Measurements from ENCODE around the gene PREB. TPM values are rescaled to one million over a fixed set of nuclear protein-coding genes. Genes with fewer than 3 reads are reported as not detected.
"Not testable (repeated sequence)": the region's sequence is repeated elsewhere in the genome, so short reads cannot be mapped to it uniquely, and the experiment has no call there.

PREB gene, protein sequence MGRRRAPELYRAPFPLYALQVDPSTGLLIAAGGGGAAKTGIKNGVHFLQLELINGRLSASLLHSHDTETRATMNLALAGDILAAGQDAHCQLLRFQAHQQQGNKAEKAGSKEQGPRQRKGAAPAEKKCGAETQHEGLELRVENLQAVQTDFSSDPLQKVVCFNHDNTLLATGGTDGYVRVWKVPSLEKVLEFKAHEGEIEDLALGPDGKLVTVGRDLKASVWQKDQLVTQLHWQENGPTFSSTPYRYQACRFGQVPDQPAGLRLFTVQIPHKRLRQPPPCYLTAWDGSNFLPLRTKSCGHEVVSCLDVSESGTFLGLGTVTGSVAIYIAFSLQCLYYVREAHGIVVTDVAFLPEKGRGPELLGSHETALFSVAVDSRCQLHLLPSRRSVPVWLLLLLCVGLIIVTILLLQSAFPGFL
- polyA plus RNA-seq (2013, experiment 1 of 2; ENCODE audit: insufficient read length), result 62.8 TPM
- 54.8 TPM for polyA plus RNA-seq (2013, experiment 2 of 2; ENCODE audit: insufficient read length)

DNA sequence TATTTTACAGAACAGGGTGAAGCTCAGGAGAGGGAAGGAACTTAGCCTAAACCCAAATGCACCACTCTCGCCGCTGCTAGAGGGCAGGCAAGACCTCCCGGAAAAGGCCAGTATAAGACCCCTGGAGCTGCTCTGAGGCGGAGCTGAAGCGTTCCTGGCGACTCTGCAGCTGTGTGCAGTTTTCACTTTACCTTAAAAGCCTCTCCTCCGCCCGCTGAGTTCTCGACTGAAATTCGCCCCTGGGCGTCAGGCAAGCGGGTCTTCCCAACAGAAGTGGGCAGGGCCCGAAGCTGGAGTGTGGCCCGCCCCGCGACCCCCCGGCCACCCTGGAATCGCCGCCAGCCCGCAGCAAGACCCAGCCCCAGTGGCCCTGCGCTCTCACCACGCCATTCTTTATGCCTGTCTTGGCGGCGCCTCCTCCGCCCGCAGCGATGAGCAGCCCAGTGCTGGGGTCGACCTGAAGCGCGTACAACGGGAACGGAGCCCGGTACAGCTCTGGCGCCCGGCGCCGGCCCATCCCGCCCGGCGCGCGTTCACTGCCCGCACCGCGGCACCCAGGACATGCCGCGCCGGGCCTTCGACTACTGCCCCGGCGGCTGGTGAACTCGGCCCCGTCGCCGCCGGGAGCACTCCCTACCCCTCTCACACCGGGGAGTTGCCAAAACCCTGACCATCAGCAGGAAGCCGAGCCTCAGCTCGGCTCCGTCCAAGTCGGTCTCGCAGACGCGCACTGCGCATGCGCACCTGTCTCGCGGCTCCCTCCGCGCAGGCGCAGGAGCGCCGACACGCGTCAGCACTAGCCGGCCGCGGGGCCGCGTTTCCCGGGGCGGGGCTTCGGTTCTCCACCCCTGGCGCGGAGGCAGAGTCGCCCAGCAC lies at the start of gene PREB:
Gene PREB, minus strand, starts transcription at position 732 of the 876 bp plus-strand sequence. Its CDS starts 215 bp downstream, at position 517.
- DNase-seq, result peak; percentile 92

GRCh38 chr2:27184115-27184514 lies 49.7 kb upstream of the PREB start:
- DNase-seq, result peak; percentile 9

GRCh38 chr2:27182346-27182745 lies 47.9 kb upstream of the PREB start:
- DNase-seq, result peak; percentile 95

- no peak for DNase-seq
Measured at GRCh38 chr2:27179344-27180000, 45.0 kb upstream of the PREB start.

DNA sequence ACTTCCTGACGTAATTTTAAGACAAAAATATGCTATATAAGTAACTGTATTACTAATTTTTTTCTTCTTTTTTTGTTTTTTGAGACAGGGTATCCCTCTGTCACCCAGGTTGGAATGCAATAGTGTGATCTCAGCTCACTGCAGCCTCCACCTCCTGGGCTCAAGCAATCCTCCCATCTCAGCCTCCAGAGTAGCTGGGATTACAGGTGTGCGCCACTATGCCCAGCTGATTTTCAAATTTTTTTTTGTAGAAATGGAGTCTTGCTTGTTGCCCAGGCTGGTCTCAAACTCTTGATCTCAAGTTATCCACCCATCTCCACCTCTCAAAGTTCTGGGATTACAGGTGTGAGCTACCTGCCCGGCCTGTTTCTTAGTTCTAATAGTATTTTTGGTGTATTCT lies 44.0 kb upstream of the PREB start:
- DNase-seq, result no peak

- no peak for DNase-seq
Measured at GRCh38 chr2:27177441-27178351, 43.3 kb upstream of the PREB start.

- not testable (repeated sequence) for DNase-seq
Measured at GRCh38 chr2:27175781-27176180, 41.3 kb upstream of the PREB start.

DNA sequence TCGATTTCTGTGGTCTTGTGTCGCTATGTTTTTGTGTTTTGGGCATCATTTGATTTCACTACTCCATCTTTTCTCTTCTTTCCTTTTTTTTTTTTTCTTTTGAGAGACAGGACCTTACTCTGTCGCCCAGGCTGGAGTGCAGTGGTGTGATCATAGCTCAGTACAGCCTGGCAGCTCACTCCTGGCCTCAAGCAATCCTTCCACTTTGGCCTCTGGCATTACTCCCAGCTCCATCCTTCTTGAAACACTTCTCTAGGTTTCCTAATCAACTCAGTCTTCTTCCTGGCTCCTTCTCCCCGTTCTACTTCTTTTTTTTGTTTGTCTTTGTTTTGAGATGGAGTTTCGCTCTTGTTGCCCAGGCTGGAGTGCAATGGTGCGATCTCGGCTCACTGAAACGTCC lies 40.9 kb upstream of the PREB start:
- DNase-seq, result no peak

DNA sequence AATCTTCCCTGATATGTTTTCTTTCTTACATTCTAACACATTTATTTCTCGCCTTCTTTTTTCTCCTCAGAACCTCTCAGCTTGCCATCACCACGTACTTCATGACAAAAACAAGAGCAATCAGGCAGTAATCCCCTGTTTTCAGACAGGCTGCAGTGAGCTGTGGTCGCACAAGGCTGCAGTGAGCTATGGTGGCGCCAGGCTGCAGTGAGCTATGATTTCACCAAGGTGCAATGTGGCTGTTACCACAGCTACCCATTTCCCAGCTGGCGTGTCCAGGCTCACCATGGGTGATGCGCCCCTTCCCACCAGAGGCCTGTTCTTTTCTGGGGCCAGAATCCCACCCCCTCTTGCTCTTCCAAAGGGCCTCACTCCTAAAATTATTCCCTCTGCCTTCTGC lies 40.2 kb upstream of the PREB start:
- peak; percentile 36 for DNase-seq

GRCh38 chr2:27171351-27171848 lies 37.0 kb upstream of the PREB start:
- DNase-seq, result no peak

DNA sequence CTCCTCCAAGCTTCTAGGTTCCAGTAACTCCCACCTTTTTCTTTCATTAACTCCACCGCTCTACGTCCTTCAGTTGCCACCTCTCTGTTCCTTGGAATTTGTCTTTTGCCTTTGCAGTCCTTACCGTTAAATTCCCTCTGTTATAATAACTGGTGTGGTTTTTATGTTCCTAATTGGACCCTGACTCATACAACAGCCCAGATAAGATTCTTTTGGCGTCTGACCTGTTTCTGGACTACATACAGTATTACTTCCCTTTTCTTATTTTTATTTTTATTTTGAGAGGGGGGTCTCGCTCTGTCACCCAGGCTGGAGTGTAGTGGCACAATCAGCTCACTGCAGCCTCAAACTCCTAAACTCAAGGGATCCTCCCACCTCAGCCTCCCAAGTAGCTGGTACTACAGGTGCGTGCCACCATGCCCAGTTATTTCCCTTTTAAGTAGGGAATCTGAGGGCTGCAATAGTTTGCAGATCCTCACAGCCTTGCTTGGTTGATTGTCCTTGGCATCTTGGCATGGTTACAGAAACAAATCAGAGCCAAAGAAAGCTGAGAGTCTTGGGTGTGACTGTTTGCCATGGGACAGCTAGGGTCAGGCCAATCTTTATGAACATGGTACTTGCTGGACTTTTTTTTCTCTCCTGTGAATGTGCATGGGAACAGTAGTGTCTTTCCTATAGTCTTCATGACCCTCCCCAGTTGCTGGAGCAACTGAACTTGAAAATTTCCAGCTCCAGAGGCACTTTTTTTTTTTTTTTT lies 36.3 kb upstream of the PREB start:
- DNase-seq, result peak; percentile 9

DNA sequence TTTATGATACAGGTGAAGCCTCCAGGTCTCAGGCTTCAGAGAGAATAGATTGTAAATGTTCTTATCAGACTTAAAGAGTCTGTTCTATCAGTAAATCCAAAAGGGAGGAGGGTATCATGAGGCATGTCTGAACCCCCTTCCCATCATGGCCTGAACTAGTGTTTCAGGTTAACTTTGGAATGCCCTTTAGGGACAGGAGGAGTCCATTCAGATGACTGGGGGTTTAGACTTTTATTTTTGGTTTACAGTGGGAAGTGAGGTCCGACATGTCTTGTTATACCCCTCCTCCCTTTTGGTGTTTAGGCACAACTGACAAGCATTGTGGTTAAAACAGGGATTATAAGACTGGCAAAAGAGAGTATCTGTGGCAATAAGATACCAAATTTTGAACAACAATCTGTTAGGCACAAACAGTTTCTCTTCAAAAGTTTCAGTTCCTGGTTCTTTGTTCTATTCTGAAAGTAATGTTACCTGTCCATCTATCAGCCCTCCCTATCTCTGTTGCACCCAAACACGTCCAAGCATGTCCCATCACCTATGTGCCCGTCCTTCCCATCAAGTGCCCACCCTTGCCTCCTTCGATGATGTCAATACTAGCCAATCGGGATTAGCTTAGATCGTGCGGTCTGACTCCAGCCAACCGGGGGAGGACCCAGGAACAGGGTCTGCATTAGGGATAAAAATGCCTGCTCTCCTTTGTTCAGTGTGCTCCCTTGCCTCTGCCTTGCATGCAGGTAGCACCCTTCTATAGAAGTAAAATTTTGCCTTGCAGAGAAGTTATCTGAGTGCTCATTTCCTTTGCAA lies 30.7 kb upstream of the PREB start:
- no peak for DNase-seq

GRCh38 chr2:27162151-27163121 lies 28.0 kb upstream of the PREB start:
- peak; percentile 53 for DNase-seq

- no peak for DNase-seq
Measured at GRCh38 chr2:27160191-27160590, 25.8 kb upstream of the PREB start.

GRCh38 chr2:27159271-27159670 lies 24.8 kb upstream of the PREB start:
- DNase-seq, result no peak

DNA sequence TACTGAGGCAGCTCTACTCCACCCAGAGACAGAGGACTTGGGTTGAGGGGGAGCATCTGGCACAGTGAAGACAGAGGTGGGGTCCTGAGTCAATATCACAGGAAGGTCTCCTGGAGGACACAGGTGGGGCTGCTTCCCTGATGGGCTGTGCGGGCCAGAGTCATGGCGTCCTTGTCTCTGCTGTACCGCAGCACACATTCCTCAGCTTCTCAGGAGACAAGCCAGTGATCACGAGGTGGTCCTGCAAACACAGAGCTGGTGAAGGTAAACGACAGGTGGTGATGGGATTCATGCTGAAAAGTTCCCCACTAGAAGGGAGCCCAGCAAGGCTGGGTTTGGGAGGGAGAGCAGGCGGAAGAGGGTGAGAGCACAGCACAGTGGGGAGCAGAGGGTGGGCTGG lies 24.0 kb upstream of the PREB start:
- DNase-seq, result no peak

- no peak for DNase-seq
Measured at GRCh38 chr2:27155069-27155520, 20.7 kb upstream of the PREB start.

- no peak for DNase-seq
Measured at GRCh38 chr2:27154488-27154887, 20.1 kb upstream of the PREB start.
